GM06990 (cell line): ENCODE data around the gene TMEM144.

Experiments used
- DNase-seq: peaks from one replicate; pipeline ENCODE4 v3.0.0-alpha.2; 2011; ENCODE audit not compliant: insufficient read length; ENCODE audit errors: extremely low read depth
- H3K27me3 ChIP-seq: replicated peaks from 2 replicates; pipeline ENCODE4 v1.6.0; 2011; ENCODE audit warnings: low read length; ENCODE audit not compliant: control insufficient read depth, insufficient read depth
- H3K36me3 ChIP-seq: 2 replicates; pipeline ENCODE4 v1.5.1; 2011; ENCODE audit warnings: low read length; ENCODE audit not compliant: control insufficient read depth, insufficient read depth
- H3K4me3 ChIP-seq: replicated peaks from 2 replicates; pipeline ENCODE4 v1.5.1; 2011; ENCODE audit warnings: low read depth, mild to moderate bottlenecking, control low read depth, low read length
- CTCF ChIP-seq: IDR thresholded peaks from 2 replicates; pipeline ENCODE4 v1.5.1; 2011; ENCODE audit warnings: low read length, control low read depth, mild to moderate bottlenecking, inconsistent platforms; ENCODE audit not compliant: insufficient read depth, poor library complexity, severe bottlenecking

The TMEM144 gene

GRCh38 chr4:158193171-158193749, 17.0 kb upstream of the TMEM144 start:
- no peaks in the 10 kb centered on the region for H3K36me3 ChIP-seq
- TF ChIP-seq CTCF, result peak; percentile 46
- no peaks in the 10 kb centered on the region for H3K27me3 ChIP-seq
- DNase-seq, result no peak
- H3K4me3 ChIP-seq, result no peak overlapping the region

GRCh38 chr4:158195297-158195696, 15.0 kb upstream of the TMEM144 start:
- no peaks in the 10 kb centered on the region for H3K27me3 ChIP-seq
- H3K4me3 ChIP-seq, result no peak overlapping the region
- no peak for DNase-seq
- H3K36me3 ChIP-seq, result no peaks in the 10 kb centered on the region
- TF ChIP-seq CTCF, result no peak

- no peak for DNase-seq
- no peak overlapping the region for H3K4me3 ChIP-seq
- no peaks in the 10 kb centered on the region for H3K27me3 ChIP-seq
- H3K36me3 ChIP-seq, result no peaks in the 10 kb centered on the region
- TF ChIP-seq CTCF, result no peak
Observed at GRCh38 chr4:158197194-158197776, 13.0 kb upstream of the TMEM144 start.

DNA sequence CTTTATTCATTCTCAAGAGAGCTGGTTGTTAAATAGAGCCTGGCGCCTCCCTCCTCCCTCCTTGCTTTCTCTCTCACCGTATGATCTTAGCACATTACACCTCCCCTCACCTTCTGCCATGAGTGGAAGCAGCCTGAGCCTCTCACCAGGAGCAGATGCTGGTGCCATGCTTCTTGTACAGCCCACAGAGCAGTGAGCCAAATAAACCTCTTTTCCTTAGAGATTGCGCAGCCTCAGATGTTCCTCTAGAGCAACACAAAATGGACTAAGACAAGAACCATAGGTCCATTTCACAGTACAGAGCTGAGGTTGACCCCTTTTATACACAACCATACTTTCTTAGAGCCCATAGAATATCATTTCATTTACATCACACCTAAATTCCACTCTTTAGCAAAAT, 10.1 kb upstream of the TMEM144 start:
- no peak for TF ChIP-seq CTCF

DNA sequence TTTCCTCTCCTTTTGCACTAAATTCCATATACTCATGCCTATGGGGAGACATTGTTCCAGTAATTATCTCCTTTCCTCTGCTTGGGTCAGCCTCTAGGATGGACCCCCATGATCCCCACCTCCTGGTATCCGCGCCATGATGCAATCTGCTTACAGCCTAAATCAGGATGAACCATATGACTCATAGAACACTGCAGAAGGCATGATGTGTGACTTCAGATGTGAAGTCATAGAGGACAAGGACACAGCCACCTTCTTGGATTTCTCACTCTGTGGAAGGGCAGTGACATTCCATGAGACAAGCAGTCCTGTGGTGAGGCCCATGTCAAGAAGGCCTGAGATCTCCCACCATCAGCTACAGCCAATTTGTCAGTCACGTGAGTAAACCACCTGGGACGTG, 9.0 kb upstream of the TMEM144 start:
- no peak for TF ChIP-seq CTCF
- no peaks in the 10 kb centered on the region for H3K27me3 ChIP-seq
- no peak for DNase-seq

More for the DNA sequence above, 10.1 kb upstream of the TMEM144 start:
- no peak for DNase-seq
- Histone ChIP-seq H3K4me3 (no peak overlapping the region), H3K36me3 (no peaks in the 10 kb centered on the region), H3K27me3 (no peaks in the 10 kb centered on the region)

GRCh38 chr4:158201876-158202275, 8.4 kb upstream of the TMEM144 start:
- DNase-seq, result no peak
- Histone ChIP-seq H3K4me3 (no peak overlapping the region), H3K27me3 (no peaks in the 10 kb centered on the region), H3K36me3 (no peaks in the 10 kb centered on the region)
- TF ChIP-seq CTCF, result no peak

More for the DNA sequence above, 9.0 kb upstream of the TMEM144 start:
- no peak overlapping the region for H3K4me3 ChIP-seq
- H3K36me3 ChIP-seq, result no peaks in the 10 kb centered on the region
